Measurements from ENCODE around the gene ATG7.
"Not testable (repeated sequence)": the region's sequence is repeated elsewhere in the genome, so short reads cannot be mapped to it uniquely, and the experiment has no call there.

The ATG7 gene

GRCh38 chr3:11437506-11437905 is 165.3 kb downstream of the ATG7 start:
- DNase-seq = no peak

DNA sequence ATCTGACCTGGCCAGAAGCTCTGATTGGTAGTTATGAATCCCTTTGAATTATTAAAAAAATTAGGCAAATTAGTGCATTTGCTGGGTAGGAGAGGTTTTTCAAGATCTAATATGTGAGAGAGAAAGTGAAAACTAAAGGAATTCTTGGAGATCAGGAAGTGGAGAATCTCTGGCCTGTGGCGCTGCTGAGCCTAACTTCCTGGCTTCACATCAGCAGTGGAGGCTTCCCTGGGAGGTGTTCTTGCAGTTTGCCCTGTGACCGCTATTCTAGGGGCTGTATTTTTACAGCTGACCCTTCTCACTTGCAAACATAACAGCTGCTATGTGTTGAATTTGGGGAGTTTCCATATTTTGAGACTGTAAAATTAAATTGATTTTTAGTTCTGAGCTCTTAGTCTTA is 166.4 kb downstream of the ATG7 start:
- DNase-seq = no peak

DNA sequence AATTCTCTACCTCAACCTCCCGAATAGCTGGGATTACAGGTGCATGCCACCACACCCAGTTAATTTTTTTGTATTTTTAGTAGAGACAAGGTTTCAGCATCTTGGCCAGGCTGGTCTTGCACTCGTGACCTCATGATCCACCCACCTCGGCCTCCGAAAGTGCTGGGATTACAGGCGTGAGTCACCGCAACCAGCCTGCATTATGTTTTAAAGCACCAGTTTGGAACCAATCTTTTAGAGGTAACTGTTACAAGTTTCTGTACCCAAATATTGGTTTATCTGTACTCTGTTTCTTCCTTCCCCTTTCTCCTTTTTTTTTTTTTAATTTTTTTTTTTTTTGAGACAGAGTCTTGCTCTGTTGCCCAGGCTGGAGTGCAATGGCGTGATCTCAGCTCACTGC is 169.1 kb downstream of the ATG7 start:
- not testable (repeated sequence) for DNase-seq

DNA sequence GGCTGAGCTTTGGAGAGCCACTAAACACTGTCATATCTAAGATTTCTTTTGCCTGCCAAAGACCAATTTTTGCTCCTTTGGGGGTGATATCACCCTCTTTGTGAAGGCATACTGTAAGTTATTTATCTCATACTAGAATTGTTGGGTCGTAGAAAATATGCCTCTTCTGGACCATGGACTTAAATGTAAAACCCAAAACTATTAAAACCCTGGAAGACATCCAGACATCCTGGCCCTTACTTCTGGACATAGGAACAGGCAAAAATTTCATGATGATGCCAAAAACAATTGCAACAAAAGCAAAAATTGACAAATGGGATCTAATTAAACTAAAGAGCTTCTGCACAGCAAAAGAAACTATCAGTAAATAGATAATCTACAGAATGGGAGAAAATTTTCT is 172.2 kb downstream of the ATG7 start:
- DNase-seq = no peak

- not testable (repeated sequence) for DNase-seq
Observed at GRCh38 chr3:11445193-11445592, 173.0 kb downstream of the ATG7 start.

DNA sequence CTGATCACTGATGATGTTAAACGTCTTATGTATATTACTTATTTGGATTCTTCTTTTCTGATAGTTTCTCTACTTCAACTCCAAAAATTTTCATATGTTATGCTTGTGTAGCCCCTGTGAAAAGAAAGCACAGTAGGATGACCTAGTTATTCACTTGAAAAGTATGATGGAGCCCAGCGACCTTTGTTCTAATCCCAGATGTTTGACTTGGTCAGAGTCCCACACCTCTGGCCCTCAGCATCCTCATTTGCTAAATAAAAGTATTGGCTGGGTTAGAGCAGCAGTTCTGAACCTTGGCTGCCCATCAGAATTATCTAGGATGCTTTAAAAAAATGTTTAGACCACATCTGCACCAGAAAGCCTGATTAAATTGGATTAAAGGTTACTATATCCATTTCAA is 173.7 kb downstream of the ATG7 start:
- no peak for DNase-seq

- no peak for DNase-seq
Observed at GRCh38 chr3:11447584-11448200, 175.5 kb downstream of the ATG7 start.

GRCh38 chr3:11450015-11450414 is 177.8 kb downstream of the ATG7 start:
- no peak for DNase-seq

- DNase-seq = no peak
Observed at GRCh38 chr3:11452312-11452711, 180.1 kb downstream of the ATG7 start.

- DNase-seq = no peak
Observed at GRCh38 chr3:11452885-11453847, 181.0 kb downstream of the ATG7 start.

- no peak for DNase-seq
Observed at GRCh38 chr3:11455956-11456355, 183.8 kb downstream of the ATG7 start.

- DNase-seq = no peak
Observed at GRCh38 chr3:11457135-11457534, 184.9 kb downstream of the ATG7 start.

GRCh38 chr3:11459186-11459824 is 187.1 kb downstream of the ATG7 start:
- no peak for DNase-seq

GRCh38 chr3:11461226-11461625 is 189.0 kb downstream of the ATG7 start:
- no peak for DNase-seq

DNA sequence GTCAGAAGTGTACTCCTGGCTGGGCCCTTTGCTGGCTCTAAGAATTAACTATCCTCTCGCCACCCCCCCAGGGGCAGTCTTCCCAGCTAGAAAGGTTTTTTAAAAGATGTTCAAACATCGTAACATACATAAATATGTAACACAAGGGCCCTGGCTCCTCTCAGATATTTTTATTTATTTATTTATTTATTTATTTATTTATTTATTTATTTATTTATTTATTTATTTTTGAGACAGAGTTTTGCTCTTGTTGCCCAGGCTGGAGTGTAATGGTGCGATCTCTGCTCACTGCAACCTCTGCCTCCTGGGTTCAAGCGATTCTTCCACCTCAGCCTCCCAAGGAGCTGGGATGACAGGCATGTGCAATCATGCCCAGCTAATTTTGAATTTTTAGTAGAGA is 190.5 kb downstream of the ATG7 start:
- not testable (repeated sequence) for DNase-seq

DNA sequence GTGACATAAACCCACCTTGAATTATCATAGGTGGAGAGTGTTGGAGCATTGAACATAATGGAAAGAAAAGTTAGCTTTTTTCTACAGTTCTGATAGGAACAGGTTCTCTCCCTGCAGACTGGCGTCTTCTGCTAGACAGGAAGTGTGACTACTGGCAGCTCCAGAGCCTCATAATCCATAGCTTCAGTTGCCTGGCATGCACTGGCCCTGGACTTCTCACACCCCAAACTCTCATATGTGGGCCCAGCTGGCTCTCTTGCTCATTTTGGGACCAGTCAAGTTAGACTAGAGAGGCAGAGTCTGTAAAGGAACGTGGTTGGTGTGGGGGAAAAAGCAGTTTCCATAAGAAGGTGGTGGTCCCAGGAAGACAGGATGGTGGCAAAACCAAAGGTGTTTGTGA is 191.4 kb downstream of the ATG7 start:
- DNase-seq = no peak

- DNase-seq = no peak
Observed at GRCh38 chr3:11464356-11464755, 192.2 kb downstream of the ATG7 start.

DNA sequence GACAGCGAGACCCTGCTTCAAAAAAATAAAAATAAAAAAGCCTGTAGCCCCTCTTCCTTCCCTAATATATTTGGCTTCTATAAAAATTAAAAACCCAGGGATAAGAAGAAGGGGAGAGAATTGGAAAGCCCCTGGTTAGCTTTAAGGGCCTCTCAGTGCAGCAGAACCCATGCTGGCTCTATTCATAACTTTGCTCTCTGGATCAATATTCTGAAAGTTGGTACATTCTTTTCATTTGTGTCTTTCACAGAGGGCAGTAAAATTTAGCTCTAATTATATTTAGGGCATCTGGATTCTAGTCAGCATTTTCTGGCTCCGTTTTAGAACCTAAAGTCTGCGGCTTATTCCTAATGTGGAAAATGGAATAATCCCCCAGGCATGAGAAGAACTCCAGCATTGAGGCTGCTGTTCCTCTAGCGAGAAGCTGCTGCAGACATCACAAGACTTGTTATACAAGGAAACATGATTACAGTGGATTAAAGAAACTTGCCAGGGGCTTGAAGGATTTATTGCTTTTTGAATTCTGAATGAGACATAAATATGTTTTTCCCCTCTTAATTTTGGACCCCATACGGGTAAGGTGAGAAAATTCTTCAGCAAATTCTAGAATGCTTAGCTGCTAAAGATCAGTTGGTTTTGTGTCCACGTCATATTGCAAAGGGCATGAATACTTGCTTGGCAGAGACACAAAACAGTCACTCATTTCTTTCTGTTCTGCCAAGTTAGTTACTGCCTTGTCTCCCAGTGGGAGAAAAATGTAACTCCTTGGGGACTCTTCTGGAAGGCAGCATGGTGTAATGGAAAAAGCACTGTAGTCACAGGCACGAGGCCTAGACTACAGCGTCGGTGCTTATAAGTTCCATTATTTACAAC is 193.8 kb downstream of the ATG7 start:
- no peak for DNase-seq

- DNase-seq = no peak
Observed at GRCh38 chr3:11467875-11468274, 195.7 kb downstream of the ATG7 start.

DNA sequence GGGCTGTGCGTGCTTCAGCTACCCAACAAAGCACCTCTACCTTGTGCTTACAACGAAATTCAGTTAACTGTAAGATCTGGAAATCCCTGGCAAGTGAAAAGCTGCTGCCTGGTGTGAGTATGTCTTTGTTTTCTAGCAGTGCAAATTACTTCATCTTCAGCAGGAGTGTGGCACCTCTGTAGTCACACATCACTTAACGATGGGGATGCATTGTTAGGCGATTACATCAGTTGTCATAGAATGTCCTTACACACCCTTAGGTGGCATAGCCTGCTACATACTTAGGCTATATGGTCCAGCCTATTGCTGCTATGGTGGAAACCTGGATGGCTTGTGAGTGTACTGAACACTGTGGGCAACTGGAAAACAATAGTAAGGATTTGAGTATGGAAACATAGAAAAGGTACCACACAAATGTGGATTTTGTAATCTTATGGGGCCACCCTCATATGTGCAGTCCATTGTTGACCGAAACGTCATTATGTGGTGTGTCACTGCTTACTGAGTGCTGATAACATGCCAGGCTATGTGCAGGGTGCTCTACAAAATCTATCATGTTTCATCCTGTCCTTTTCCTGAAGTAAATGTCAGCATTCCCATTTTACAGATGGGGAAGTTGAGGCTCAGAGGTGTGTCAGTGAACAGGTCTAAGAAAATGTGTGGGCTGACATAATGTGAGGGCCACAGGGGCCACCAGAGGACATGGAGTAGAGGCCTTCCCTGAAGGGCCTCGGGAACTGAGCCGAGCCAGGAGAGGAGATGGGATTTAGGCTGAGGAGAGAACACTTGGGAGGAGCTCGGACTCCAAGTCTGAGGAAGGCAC is 198.0 kb downstream of the ATG7 start:
- no peak for DNase-seq

GRCh38 chr3:11475324-11475723 is 203.1 kb downstream of the ATG7 start:
- no peak for DNase-seq

- DNase-seq = no peak
Observed at GRCh38 chr3:11476735-11477144, 204.5 kb downstream of the ATG7 start.

Measured in NCI-H774 (cell line).